ENCODE measurements around the gene DHRS3.

The DHRS3 gene

GRCh38 chr1:12618965-12619791, 1.2 kb upstream of the DHRS3 start:
- no peak for DNase-seq (ENCODE audit: extremely low read depth, insufficient read length)
- TF ChIP-seq, protein P1, sequence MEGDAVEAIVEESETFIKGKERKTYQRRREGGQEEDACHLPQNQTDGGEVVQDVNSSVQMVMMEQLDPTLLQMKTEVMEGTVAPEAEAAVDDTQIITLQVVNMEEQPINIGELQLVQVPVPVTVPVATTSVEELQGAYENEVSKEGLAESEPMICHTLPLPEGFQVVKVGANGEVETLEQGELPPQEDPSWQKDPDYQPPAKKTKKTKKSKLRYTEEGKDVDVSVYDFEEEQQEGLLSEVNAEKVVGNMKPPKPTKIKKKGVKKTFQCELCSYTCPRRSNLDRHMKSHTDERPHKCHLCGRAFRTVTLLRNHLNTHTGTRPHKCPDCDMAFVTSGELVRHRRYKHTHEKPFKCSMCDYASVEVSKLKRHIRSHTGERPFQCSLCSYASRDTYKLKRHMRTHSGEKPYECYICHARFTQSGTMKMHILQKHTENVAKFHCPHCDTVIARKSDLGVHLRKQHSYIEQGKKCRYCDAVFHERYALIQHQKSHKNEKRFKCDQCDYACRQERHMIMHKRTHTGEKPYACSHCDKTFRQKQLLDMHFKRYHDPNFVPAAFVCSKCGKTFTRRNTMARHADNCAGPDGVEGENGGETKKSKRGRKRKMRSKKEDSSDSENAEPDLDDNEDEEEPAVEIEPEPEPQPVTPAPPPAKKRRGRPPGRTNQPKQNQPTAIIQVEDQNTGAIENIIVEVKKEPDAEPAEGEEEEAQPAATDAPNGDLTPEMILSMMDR (IDR thresholded peaks at IDR 0.05; ENCODE audit: insufficient read depth, low read length, poor library complexity, severe bottlenecking): no peak
- Histone ChIP-seq H3K27me3 (replicated peaks; ENCODE audit: control insufficient read depth, insufficient read depth, low read length) (no peaks in the 10 kb centered on the region; the same call in 1 of the 2 replicates), H3K4me3 (replicated peaks; ENCODE audit: low read depth, low read length) (peak overlapping the region; percentile 56), H3K36me3 (ENCODE audit: control insufficient read depth, insufficient read depth, low read length) (no peaks in the 10 kb centered on the region)

GRCh38 chr1:12618661-12618964, 603 bp upstream of the DHRS3 start:
- no peak for DNase-seq (ENCODE audit: extremely low read depth, insufficient read length)
- TF ChIP-seq, protein P1 (IDR thresholded peaks at IDR 0.05; ENCODE audit: insufficient read depth, low read length, poor library complexity, severe bottlenecking): no peak

DNA sequence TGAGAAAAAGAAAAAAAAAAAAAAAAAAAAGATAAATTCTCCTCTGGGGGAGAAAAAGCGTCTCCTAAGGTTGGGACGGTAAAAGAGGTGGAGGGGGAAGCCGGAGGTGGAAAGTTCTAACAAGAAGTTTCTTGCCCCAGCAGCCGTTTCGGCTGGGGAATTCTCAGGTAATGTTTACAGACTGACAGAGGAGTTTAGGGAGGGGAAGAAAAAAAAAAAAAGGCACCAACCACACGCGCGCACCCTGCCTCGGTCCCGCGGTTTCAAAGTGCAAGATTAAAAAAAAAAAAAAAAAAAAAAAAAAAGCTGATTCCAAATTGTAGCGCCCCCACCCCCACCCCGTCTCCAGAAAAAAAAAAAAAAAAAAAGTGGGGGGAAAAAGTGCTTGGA, 504 bp downstream of the DHRS3 start:
- TF ChIP-seq, protein P1 (IDR thresholded peaks at IDR 0.05; ENCODE audit: insufficient read depth, low read length, poor library complexity, severe bottlenecking): no peak
- Histone ChIP-seq H3K27me3 (replicated peaks; ENCODE audit: control insufficient read depth, insufficient read depth, low read length) (no peaks in the 10 kb centered on the region; the same call in 1 of the 2 replicates), H3K4me3 (replicated peaks; ENCODE audit: low read depth, low read length) (peak overlapping the region; percentile 56), H3K36me3 (ENCODE audit: control insufficient read depth, insufficient read depth, low read length) (no peaks in the 10 kb centered on the region)
- DNase-seq (ENCODE audit: extremely low read depth, insufficient read length): no peak

More at GRCh38 chr1:12618661-12618964, 603 bp upstream of the DHRS3 start:
- Histone ChIP-seq H3K4me3 (replicated peaks; ENCODE audit: low read depth, low read length) (peak overlapping the region; percentile 56), H3K36me3 (ENCODE audit: control insufficient read depth, insufficient read depth, low read length) (no peaks in the 10 kb centered on the region), H3K27me3 (replicated peaks; ENCODE audit: control insufficient read depth, insufficient read depth, low read length) (no peaks in the 10 kb centered on the region; the same call in 1 of the 2 replicates)

DNA sequence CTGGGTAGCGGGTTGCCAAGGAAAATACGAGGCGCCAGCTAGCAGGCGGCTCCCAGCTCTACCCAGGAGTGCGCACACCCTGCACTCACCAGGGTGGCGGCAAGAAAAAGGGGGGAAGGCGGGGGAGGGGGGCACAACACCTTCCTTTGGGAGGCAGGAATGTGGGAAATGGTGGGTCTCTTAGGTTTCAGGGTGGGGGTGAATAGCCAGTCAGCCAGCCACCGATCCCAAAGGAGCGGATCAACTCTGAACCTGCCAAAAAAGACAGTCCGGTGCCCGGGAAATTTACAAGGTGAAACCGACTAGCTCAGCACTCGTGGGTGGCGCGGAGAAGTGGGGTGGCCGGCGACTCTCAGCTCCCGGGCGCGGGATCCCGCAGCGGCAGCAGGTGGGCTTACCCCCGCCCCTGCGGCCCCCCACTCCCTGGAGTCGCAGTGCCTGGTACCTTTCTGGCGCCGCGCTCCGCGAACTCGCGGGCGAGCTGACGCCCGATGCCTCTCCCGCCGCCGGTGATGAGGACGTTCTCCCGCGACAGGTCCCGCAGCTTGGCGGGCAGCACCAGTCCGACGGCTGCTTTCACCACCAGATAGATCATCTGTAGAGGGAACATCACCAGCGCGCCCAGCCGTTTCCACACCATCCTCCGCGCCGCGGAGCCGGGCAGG, 1.2 kb downstream of the DHRS3 start:
- Histone ChIP-seq H3K4me3 (replicated peaks; ENCODE audit: low read depth, low read length) (peak overlapping the region; percentile 29), H3K27me3 (replicated peaks; ENCODE audit: control insufficient read depth, insufficient read depth, low read length) (no peaks in the 10 kb centered on the region; the same call in 1 of the 2 replicates), H3K36me3 (ENCODE audit: control insufficient read depth, insufficient read depth, low read length) (no peaks in the 10 kb centered on the region)
- no peak for DNase-seq (ENCODE audit: extremely low read depth, insufficient read length)
- TF ChIP-seq, protein P1 (IDR thresholded peaks at IDR 0.05; ENCODE audit: insufficient read depth, low read length, poor library complexity, severe bottlenecking): no peak

- Histone ChIP-seq H3K4me3 (replicated peaks; ENCODE audit: low read depth, low read length) (no peak overlapping the region), H3K27me3 (replicated peaks; ENCODE audit: control insufficient read depth, insufficient read depth, low read length) (no peaks in the 10 kb centered on the region; the same call in 1 of the 2 replicates), H3K36me3 (ENCODE audit: control insufficient read depth, insufficient read depth, low read length) (no peaks in the 10 kb centered on the region)
- TF ChIP-seq, protein P1 (IDR thresholded peaks at IDR 0.05; ENCODE audit: insufficient read depth, low read length, poor library complexity, severe bottlenecking): no peak
- no peak for DNase-seq (ENCODE audit: extremely low read depth, insufficient read length)
Observed at GRCh38 chr1:12615865-12616708, 1.9 kb downstream of the DHRS3 start.
